ENCODE data around the gene GABRB1.
"Not testable (repeated sequence)": the region's sequence is repeated elsewhere in the genome, so short reads cannot be mapped to it uniquely, and the experiment has no call there.

Gene GABRB1

DNA sequence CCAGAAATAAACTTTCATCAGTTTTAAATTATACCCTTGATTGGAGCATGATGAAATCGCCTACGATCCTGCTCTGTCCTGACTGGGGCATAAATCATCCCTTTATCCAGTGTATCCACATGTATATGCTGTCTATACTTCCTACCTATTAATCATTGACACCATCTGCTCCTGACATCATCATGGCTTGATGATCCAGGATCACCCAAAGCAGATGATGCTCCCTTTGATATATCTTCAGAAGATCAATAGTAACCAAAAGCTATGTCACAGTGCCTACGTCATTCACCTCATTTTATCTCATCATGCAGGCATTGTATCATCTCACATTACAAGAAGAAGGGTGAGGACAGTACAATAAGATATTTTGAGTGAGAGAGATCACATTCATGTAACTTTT lies 294.7 kb downstream of the GABRB1 start:
- DNase-seq: no peak

DNA sequence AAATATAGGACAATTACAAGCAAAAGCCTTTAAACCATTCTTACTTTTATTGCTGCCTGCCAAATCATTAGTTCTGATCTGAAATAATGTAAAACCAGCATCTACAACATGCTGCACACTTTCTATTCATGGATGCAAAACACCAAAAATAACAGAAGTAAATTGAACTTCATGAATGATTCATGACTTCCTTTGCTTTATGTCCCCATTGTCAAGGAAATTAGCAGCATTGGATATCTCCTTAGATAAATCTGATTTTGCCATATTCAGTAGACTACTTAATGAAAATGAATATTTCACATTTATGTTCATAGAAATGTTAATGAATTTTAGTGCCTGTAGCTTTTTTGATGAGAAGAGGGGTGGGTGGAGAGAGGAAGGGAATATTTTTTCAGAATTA lies 299.5 kb downstream of the GABRB1 start:
- DNase-seq: no peak

DNA sequence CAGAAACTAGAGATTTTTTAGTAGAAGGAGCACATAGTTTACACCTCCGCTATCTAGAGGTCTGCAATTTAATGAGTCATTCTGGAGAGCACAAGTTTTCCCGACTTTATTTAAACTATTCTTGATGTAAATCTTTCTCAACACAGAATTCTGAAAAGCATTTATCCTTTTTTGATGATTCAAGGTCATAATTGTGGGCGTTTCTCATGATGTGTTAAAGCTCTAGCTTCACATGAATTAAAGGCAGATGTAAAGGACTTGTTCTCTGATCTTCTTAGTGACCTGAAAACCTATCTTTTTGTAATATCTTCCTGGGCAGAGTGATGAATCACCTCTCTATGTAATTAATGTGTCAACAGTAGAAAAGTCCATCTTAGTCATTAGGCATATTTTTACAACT lies 303.3 kb downstream of the GABRB1 start:
- peak; percentile 16 for DNase-seq

DNA sequence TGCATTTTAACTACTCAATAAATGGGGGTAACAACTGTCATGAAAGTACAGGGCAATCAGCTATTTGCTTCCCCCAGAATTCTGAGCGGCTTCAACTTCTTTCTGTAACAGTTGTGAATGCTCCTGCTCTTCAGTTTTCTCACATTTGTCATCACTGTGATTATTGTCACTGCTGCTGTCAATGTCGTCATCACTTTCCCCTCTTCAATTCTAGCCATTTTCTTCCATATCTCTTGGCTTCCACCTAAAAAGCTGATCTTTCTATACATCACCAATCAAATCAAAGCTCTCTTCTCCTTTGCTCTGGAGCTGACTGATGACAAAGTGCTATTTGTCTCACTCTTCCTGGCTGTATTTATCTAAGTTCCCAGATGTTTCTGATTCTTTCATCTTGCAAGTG lies 306.5 kb downstream of the GABRB1 start:
- DNase-seq: no peak

DNA sequence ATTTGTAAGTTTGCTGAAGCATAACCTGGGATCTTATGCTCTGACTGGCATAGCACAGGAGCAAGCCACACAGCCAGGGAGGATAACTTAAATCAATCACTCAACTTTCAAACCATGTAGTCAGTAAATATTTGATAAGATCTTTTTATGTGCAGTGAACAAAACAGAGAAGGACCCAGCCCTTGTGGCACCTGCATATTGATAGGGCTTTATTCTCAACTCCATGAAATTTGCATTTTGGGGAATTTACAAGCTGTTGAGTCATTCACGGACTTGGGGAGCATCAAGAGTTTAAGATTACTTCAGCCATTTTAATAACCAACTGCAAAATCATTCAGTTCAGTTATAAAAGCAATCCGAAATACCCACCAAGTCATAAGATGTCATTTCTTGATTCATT lies 309.5 kb downstream of the GABRB1 start:
- no peak for DNase-seq

DNA sequence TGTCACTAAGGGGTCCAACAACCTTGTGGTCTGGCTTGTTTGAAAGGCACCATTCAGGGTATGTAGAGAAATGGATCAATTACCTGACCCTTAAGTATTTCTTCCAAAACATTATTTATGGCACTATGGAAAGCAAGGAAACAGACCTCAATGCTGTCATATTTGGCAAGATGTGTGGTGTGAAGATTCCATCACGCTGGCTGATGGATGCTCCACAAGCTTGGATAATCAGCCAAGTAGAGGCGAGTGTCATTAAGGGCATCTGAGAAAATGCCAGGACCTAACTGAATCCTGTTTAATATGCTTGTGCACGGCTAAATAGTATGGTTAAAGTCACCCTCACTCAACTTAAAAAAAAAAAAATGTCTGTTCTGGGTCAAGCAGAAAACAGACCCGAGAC lies 311.4 kb downstream of the GABRB1 start:
- DNase-seq: no peak

DNA sequence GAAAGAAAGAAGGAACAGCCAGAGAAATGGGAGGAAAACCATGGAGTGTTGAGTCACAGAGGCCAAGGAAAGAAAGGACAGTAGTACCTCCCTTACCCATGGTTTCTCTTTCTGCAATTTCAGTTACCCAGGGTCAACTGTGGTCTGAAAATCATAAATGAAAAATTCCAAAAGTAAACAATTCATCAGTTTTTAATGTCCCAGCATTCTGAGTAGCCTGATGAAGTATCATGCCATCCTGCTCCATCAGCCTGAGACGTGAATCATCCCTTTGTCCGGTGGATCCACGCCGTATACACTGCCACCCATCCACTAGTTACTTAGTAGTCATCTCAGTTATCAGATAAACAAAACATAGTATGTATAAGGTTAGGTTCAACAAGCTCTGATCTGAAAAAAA lies 318.0 kb downstream of the GABRB1 start:
- DNase-seq: peak; percentile 67

DNA sequence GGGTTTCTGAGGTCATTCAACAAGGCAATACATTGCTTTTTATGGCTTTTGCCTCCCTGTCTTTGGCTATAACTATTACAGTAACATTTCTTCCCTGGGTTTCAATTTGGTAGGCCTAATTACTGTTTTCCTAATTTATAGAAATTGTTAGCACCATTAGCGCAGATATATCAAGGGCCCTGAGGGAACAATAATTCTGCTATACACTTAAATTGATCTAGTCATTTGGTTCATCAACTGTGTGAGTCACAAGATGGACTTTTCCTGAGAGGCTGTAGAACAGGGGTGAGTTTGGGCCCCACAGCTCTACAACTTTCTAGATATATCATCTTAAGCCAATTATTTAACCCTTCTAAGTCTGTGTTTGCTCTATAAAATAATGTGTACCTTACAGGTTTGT lies 324.2 kb downstream of the GABRB1 start:
- no peak for DNase-seq

DNA sequence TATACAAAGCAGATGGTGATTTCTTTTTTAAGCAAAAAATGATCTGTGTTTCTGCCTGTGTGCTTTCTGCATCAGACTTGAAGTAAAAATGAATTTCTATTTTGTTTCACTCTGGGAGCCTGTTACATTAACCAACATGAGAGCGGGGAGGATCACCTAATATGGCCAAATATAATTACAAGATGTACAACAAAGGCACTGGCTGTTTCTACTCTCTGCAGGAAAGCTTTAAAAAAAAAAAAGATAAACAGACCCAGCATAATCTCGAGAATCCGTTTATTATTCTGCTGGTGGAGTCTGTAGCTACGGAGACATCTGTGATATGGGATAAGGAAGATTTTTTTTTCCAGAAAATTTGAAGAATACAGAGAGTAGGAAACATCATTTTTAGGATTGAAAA lies 328.5 kb downstream of the GABRB1 start:
- no peak for DNase-seq

DNA sequence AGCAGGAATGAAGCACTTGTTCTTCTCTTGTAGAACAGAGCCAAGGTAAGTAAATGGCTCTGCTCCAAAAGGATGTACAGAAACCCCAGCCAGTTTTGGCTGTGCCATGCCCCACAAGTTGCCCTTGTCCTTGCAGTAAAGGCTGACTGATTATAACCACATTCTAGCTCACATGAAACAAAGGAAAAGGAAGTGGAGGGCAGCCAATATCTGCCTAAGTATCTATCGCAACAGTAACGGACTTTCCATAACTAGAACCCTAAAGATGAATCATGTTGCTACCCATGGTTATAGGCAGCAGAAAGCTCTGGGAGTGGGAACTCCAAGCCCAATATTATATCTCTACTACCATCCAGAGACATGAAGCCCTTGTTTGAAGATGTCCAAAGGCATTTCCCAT lies 336.4 kb downstream of the GABRB1 start:
- DNase-seq: no peak

DNA sequence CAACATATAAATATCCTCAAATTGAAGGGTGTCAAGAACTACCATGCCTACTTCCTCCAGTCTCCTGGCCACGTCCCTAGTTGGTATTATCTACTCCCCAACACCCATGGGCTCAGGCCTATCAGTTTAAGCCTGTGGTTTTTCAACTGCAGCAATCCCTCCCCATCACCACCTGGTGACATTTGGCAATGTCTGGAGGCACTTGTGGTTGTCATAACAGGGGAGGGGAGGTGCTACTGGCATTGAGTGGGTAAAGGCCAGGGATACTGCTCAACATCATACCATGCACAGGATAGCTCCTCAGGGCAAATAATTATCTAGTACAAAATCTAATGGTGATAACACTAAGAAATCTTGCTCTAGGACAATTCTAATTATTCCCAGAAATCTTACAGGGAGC lies 336.8 kb downstream of the GABRB1 start:
- no peak for DNase-seq

DNA sequence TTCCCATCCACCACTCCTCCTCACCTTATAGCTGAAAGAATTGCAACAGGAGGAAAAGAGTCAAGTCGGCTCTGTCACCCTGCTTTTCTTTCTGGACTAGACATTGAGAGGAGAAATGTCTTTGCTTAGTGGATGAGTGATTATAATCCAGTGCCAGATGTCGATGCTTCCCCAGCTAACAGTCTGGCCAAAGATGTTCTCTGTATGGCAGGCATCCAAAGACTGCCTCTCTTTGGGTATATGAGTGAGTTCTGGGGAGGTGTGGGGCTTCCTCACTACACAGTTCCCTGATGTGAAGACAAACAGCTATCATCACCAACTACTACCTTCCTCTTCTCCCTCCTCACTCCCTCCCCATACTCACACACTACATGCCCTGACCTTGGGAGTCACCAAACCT lies 341.2 kb downstream of the GABRB1 start:
- no peak for DNase-seq

DNA sequence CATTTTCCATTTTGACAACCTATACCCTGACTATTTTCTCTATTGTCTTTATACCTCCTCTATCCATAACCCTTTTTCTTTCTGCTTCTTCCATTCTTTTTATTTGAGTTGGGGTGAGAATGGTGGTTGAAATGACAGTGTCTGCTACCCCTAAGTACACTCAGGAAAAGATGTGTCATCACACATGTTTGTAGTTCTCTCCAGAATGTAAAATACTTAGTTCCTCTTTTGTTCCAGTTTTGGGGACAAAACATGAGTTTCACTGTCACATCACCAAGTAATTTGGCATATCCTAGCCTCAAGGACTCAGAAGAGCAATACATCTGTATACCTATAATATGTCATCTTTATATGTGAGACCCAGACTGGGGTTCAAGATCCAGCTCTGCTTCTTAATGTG lies 341.8 kb downstream of the GABRB1 start:
- DNase-seq: no peak

DNA sequence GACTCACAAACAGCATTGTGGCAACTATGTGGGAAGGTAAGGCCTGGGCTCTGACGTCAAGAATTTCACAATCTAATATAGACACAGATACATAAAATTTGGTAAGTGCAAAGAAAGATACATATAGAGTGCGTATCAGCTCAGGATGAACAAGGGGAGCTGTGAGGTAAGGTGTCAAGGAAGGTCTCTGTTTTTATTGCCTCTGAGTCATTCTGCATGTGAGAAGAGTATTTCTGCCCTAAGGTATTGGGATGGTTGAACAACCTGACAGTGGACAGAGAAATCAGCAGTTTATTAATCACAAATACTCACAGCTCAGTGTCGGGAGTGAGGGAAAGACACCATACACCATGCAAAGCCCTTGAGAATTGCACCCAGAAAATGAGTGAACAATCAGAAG lies 342.3 kb downstream of the GABRB1 start:
- peak; percentile 14 for DNase-seq

DNA sequence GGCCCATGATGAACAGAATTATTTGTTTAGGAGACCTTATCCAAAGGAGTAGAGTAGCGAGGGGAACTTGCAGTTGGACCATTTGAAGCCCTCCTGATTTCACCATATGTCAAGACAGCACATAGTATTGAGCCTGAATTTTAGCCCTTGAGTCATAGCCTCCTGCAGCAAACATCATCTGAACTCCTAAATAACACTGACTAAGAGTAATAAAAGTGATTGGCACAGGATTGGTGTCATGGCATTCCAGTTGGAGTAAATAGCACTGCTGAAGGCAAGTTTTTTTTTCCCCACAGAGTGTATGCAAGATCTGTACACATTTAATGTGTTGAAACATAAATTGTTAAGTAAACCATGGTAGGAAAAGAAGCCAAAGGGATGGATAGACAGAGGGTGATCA lies 343.1 kb downstream of the GABRB1 start:
- DNase-seq: peak; percentile 33

DNA sequence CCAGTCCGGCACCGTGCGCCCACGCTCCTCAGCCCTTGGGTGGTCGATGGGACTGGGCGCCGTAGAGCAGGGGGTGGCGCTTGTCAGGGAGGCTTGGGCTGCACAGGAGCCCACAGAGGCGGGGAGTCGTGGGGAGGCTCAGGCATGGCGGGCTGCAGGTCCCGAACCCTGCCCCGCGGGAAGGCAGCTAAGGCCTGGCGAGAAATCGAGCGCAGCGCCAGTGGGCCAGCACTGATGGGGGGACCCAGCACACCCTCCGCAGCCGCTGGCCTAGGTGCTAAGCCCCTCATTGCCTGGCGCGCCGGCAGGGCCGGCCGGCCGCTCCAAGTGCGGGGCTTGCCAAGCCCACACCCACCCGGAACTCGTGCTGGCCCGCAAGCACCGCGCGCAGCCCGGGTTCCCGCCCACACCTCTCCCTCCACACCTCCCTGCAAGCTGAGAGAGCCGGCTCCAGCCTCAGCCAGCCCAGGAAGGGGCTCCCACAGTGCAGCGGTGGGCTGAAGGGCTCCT lies 346.7 kb downstream of the GABRB1 start:
- DNase-seq: not testable (repeated sequence)

DNA sequence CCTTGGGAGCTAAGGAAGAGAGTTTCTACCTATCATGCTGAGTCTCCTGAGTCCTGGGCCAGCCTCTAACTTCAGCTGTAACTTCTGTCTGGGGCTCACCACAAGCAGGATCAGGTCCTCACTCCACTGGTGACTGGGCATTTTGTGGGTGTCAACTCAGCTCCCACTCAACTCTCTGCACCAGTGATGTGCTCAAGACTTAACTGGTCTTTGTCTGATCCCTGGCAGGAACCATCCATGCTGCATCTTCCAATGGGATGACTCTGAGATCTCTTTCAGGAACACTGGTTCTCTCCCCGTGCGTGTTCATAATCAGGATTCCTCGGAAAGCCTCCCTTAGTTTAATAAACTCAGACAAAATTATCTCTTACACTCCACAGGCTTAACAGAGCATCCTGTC lies 349.8 kb downstream of the GABRB1 start:
- DNase-seq: no peak

DNA sequence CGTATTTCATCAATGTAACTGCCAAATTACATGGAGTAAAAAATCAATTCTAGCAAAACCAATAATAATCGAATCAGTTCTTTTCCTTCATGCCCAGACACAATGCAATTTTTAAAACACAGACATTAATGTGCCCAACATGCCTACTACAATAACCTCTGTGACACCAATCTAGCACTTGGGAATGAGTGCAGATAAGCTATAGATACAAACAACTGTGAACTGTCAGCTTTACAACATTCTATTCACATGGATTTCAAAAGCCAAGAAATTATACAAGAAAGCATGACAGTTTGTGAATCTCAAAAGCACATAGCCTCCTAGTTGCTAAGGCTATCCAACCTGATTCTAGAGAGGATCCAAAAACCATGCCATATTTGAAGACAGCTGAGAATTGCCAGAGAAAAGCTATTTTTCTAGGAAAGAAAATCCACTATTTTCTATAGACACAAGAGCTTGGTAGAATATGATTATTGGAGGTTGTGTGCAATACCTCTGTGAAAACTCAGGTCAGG lies 351.5 kb downstream of the GABRB1 start:
- no peak for DNase-seq

DNA sequence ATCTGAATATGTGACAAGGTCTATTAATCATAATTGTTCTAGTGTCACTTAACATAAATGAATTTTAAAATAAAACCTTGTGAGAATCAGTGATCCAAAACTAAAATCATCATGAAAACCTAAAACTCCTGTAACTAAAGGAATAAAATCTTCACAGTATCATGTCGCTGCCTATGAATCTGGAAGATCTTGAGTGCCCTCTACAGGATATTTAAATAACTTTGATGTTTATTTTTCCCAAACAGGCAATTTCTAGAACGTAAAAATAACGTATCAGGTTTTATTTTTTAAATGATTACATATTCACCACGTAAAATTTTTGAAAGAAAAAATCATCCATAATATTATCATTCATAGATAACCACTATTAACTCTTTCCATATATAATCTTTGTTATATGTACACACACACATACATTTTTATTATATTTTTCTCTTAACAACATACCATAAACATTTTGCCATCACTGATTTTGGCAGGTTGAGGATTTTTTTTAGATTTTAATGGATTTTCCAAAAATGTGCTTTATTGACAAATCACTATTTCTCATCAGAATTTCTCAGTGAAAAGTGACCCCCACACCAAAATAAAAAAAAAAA lies 352.6 kb downstream of the GABRB1 start:
- peak; percentile 58 for DNase-seq

DNA sequence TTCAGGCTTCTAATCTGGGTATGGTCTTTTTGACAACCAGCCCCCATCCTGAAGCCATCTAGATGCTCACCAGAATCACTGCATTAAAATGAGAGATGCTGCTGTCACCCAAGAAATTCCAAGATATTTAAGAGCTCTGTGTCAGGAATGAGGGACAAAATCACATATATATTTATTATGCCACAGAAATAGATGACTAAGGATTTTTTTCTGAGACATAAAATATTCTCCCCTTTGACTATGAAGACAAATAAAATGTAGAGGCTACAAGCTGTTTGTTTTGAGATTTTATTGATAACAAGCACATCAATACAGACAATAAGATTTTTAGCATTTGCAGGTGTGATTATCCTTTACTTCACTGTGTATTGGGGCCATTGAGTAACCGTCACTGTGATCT lies 354.8 kb downstream of the GABRB1 start:
- no peak for DNase-seq

DNA sequence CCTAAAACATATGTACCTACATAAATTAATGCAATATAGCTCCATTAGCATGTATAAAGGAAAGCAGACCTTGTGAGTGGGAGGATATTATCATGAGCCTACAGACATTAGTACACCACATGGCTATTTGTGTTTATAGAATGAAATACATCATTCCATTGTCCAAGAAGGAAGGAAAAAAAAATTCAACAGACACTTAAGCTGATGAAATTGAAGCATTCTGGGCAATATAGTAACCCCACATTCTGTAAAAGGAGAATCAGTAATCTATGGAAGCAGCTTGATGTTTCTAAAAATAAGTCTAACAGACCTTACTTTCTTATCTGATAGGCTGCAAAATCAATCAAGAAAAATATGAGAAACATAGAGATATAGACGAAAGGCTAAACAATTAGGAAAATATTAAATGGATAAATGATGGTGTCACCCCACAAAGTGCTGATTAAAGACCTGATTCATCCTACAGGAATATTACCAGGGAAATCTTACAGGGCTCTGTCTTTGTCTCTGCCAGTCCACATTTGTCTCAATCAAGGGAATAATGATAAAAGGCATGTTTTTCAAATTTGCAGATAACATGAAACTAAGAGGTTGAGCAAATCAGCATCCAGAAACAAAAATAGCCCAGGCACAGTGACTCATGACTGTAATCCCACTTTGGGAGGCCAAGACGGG lies 355.3 kb downstream of the GABRB1 start:
- DNase-seq: no peak

DNA sequence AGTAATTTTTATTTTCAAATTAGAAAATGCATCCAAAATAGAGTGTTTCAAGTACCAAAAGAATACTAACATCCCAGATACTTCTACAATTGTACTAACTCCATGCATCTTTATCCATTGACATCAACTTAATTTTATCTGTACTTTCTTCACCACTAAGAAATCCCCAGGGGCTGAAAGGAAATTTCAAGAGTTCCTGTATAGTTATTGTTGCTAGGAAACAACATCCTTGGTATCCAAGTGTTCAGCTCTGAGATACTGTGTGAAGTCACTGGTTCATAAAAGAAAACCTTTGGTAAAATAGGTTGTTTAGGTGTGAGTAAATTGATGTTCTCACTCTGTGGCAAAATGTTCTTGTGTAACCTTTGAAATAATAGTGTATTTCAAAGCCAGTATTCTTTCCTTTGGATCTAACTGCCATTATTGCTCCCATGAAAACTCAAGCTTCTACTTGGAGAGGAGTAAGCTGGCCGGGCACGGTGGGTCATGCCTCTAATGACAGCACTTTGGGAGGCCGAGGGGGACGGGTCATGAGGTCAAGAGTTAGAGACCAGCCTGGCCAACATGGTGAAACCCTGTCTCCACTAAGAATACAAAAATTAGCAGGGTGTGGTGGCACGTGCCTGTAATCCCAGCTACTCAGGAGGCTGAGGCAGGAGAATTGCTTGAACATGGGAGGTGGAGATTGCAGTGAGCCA lies 359.2 kb downstream of the GABRB1 start:
- DNase-seq: no peak

DNA sequence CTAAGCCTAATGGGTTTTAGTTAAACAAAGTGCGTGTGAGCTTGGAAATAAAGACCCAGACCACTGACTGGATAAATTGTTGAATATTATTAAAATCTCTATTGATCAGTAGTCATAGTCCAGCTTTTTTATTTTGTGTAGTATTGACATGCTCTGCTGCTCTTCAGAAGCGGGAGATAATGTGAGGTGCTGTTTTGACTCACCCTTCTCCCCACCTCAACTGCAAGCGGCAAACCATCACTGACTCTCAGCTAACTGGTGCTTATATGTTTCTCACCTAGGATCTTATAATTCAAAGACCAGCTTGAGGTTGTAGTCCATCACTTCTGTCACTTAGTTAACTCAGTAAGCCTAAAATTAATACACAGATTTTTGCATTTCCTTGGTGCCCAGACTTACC lies 359.9 kb downstream of the GABRB1 start:
- no peak for DNase-seq

DNA sequence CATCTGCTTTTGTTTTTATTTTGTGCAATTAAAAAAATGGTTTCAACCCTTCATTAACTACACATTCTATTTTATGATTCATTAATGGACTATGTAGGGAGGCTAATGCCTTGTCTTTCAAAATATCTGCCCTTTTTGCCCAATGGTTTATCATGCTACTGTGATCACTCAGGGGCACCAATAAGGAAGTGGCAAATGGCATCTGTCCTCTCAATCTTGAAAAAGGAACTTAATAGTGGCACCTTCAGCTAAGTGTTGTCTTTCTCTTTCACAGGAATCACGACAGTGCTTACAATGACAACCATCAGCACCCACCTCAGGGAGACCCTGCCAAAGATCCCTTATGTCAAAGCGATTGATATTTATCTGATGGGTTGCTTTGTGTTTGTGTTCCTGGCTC lies 375.0 kb downstream of the GABRB1 start:
- no peak for DNase-seq

Data from kidney glomerular epithelial cell (primary cell).